ENCODE data around the gene MEA1. TPM values are rescaled to one million over a fixed set of nuclear protein-coding genes. Genes with fewer than 3 reads are reported as not detected.

Gene MEA1
- total and polyA plus RNA-seq, 2 experiments from 2014 or later, result 70.5 to 205 TPM

DNA sequence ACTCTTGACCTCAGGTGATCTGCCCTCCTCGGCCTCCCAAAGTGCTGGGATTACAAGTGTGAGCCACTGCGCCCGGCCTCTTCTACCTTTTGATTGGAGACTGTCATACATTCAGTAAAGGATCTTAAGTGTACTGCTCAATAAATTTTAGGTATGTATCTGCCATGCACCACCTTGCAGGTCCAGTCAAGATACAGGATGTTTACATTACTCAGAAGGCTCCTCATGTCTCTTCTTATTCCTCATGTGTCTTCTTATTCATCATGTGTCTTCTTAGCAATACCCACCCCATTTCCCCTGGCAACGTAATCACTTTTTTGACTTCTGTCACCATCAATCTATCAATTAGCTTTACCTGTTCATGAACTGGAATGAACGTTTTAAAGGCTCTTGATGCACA lies 7.9 kb downstream of the MEA1 start:
- no peak for DNase-seq (ENCODE audit: low spot score)
- no peak for ATAC-seq
- no peak overlapping the region for H3K4me2 ChIP-seq
- no peaks in the 10 kb centered on the region for H3K79me2 ChIP-seq (replicated peaks; ENCODE audit: insufficient read depth)
- H3K27me3 ChIP-seq (ENCODE audit: insufficient read depth), result no peaks in the 10 kb centered on the region
- no peak overlapping the region for H3K27ac ChIP-seq (ENCODE audit: low read depth)
- TF ChIP-seq JUNB (IDR thresholded peaks at IDR 0.05; ENCODE audit: unreplicated experiment) (no peak), ZNF462 (CRISPR knock-in tag; IDR thresholded peaks at IDR 0.05) (no peak), ZNF331 (CRISPR knock-in tag; IDR thresholded peaks at IDR 0.05; ENCODE audit: low read depth) (no peak), ETS1 (IDR thresholded peaks at IDR 0.05) (no peak), STAT1 (IDR thresholded peaks at IDR 0.05; ENCODE audit: unreplicated experiment) (no peak), EZH2phosphoT487 (IDR thresholded peaks at IDR 0.05; ENCODE audit: unreplicated experiment) (no peak), CTCF (conservative IDR thresholded peaks at IDR 0.05; ENCODE audit: low read depth in 2 of 2) (no peak), CREB1 (CRISPR knock-in tag; IDR thresholded peaks at IDR 0.05; ENCODE audit: low read depth) (no peak)
- TF ChIP-seq, protein P1, sequence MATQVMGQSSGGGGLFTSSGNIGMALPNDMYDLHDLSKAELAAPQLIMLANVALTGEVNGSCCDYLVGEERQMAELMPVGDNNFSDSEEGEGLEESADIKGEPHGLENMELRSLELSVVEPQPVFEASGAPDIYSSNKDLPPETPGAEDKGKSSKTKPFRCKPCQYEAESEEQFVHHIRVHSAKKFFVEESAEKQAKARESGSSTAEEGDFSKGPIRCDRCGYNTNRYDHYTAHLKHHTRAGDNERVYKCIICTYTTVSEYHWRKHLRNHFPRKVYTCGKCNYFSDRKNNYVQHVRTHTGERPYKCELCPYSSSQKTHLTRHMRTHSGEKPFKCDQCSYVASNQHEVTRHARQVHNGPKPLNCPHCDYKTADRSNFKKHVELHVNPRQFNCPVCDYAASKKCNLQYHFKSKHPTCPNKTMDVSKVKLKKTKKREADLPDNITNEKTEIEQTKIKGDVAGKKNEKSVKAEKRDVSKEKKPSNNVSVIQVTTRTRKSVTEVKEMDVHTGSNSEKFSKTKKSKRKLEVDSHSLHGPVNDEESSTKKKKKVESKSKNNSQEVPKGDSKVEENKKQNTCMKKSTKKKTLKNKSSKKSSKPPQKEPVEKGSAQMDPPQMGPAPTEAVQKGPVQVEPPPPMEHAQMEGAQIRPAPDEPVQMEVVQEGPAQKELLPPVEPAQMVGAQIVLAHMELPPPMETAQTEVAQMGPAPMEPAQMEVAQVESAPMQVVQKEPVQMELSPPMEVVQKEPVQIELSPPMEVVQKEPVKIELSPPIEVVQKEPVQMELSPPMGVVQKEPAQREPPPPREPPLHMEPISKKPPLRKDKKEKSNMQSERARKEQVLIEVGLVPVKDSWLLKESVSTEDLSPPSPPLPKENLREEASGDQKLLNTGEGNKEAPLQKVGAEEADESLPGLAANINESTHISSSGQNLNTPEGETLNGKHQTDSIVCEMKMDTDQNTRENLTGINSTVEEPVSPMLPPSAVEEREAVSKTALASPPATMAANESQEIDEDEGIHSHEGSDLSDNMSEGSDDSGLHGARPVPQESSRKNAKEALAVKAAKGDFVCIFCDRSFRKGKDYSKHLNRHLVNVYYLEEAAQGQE (IDR thresholded peaks at IDR 0.05; ENCODE audit: unreplicated experiment), result no peak
- no peak overlapping the region for H2AFZ ChIP-seq
- H3K4me3 Mint-ChIP-seq, result no peak overlapping the region
- peaks cover 2% of the 10 kb centered on the region for H3K27me3 Mint-ChIP-seq (ENCODE audit: insufficient read depth, low read depth, poor library complexity)
- H3K4me1 ChIP-seq (ENCODE audit: insufficient read depth), result 0 out of 2 replicates have a peak, but pooled peaks cover 5% of the 10 kb centered on the region
- no peak overlapping the region for H3K4me3 ChIP-seq
- H3K27ac Mint-ChIP-seq, result no peak overlapping the region
- 0 out of 2 replicates have a peak, but pooled peaks cover 9% of the 10 kb centered on the region for H3F3A ChIP-seq (replicated peaks; ENCODE audit: low read depth)
- peaks cover 8% of the 10 kb centered on the region; the same call in 1 of the 2 replicates for H3K36me3 ChIP-seq (ENCODE audit: insufficient read depth)
- peaks cover 4% of the 10 kb centered on the region; the same call in 2 of the 3 replicates for H3K4me1 Mint-ChIP-seq
- H3K36me3 Mint-ChIP-seq (ENCODE audit: low read depth), result peaks cover 45% of the 10 kb centered on the region
- peaks cover 13% of the 10 kb centered on the region for H4K20me1 ChIP-seq (replicated peaks; ENCODE audit: insufficient read depth)
- H3K9me3 Mint-ChIP-seq, result no peaks in the 10 kb centered on the region
- no peaks in the 10 kb centered on the region for H3K9me2 ChIP-seq (ENCODE audit: insufficient read depth)
